Measurements from ENCODE around the gene ZNF136.

- TF ChIP-seq, protein P1, sequence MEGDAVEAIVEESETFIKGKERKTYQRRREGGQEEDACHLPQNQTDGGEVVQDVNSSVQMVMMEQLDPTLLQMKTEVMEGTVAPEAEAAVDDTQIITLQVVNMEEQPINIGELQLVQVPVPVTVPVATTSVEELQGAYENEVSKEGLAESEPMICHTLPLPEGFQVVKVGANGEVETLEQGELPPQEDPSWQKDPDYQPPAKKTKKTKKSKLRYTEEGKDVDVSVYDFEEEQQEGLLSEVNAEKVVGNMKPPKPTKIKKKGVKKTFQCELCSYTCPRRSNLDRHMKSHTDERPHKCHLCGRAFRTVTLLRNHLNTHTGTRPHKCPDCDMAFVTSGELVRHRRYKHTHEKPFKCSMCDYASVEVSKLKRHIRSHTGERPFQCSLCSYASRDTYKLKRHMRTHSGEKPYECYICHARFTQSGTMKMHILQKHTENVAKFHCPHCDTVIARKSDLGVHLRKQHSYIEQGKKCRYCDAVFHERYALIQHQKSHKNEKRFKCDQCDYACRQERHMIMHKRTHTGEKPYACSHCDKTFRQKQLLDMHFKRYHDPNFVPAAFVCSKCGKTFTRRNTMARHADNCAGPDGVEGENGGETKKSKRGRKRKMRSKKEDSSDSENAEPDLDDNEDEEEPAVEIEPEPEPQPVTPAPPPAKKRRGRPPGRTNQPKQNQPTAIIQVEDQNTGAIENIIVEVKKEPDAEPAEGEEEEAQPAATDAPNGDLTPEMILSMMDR (IDR thresholded peaks at IDR 0.05), result no peak
- TF ChIP-seq EZH2 (IDR thresholded peaks at IDR 0.05), result no peak
Observed at GRCh38 chr19:12162882-12163806, at the start of gene ZNF136.
